ENCODE results near the gene COA8. TPM values are rescaled to one million over a fixed set of nuclear protein-coding genes. Genes with fewer than 3 reads are reported as not detected.
A peak's percentile ranks its signal among the peaks of the same experiment; 100 is the strongest.

Gene COA8
- total and polyA plus RNA-seq, 2 of the 13 experiments (the other 11 are each of a cell fraction or from before 2014, with no cell fraction given), result 10.9 to 25.1 TPM

DNA sequence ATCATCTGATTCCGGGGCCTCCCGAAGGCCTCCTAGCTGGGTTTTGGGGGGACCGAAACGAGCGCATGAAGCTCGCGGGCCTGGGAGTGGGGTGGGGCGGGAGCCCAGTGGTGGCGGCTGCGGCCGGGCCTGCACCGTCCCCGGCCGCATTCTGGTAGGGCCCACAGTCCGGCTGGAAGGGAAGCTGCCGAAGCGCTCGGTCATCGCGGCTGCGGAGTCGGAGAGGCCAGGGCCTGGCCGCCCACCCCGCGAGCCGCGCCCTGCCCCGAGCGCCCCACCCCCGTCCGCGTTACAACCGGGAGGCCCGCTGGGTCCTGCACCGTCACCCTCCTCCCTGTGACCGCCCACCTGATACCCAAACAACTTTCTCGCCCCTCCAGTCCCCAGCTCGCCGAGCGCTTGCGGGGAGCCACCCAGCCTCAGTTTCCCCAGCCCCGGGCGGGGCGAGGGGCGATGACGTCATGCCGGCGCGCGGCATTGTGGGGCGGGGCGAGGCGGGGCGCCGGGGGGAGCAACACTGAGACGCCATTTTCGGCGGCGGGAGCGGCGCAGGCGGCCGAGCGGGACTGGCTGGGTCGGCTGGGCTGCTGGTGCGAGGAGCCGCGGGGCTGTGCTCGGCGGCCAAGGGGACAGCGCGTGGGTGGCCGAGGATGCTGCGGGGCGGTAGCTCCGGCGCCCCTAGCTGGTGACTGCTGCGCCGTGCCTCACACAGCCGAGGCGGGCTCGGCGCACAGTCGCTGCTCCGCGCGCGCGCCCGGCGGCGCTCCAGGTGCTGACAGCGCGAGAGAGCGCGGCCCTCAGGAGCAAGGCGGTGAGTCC is 66.1 kb downstream of the COA8 start, which contains the start of gene KLC1 (continued):
- TF ChIP-seq, protein P1, sequence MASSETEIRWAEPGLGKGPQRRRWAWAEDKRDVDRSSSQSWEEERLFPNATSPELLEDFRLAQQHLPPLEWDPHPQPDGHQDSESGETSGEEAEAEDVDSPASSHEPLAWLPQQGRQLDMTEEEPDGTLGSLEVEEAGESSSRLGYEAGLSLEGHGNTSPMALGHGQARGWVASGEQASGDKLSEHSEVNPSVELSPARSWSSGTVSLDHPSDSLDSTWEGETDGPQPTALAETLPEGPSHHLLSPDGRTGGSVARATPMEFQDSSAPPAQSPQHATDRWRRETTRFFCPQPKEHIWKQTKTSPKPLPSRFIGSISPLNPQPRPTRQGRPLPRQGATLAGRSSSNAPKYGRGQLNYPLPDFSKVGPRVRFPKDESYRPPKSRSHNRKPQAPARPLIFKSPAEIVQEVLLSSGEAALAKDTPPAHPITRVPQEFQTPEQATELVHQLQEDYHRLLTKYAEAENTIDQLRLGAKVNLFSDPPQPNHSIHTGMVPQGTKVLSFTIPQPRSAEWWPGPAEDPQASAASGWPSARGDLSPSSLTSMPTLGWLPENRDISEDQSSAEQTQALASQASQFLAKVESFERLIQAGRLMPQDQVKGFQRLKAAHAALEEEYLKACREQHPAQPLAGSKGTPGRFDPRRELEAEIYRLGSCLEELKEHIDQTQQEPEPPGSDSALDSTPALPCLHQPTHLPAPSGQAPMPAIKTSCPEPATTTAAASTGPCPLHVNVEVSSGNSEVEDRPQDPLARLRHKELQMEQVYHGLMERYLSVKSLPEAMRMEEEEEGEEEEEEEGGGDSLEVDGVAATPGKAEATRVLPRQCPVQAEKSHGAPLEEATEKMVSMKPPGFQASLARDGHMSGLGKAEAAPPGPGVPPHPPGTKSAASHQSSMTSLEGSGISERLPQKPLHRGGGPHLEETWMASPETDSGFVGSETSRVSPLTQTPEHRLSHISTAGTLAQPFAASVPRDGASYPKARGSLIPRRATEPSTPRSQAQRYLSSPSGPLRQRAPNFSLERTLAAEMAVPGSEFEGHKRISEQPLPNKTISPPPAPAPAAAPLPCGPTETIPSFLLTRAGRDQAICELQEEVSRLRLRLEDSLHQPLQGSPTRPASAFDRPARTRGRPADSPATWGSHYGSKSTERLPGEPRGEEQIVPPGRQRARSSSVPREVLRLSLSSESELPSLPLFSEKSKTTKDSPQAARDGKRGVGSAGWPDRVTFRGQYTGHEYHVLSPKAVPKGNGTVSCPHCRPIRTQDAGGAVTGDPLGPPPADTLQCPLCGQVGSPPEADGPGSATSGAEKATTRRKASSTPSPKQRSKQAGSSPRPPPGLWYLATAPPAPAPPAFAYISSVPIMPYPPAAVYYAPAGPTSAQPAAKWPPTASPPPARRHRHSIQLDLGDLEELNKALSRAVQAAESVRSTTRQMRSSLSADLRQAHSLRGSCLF (CRISPR knock-in tag; IDR thresholded peaks at IDR 0.05; ENCODE audit: borderline replicate concordance), result no peak
- TF ChIP-seq SAFB2 (CRISPR knock-in tag; IDR thresholded peaks at IDR 0.05; ENCODE audit: borderline replicate concordance, low read depth), result peak; percentile 87; the same call in 1 of the 2 replicates
- TF ChIP-seq RBM39 (IDR thresholded peaks at IDR 0.05; ENCODE audit: low read depth, low read length, poor library complexity, severe bottlenecking), result no peak
- no peak; the same call in 1 of the 2 replicates for TF ChIP-seq ZSCAN21 (CRISPR knock-in tag; IDR thresholded peaks at IDR 0.05; ENCODE audit: borderline replicate concordance)
- 0 out of 2 replicates have a peak, but pooled peaks have one; percentile 29 for TF ChIP-seq MAF1 (CRISPR knock-in tag; IDR thresholded peaks at IDR 0.05; ENCODE audit: borderline replicate concordance)
- no peak for TF ChIP-seq FOXO1 (CRISPR knock-in tag; IDR thresholded peaks at IDR 0.05)
- no peak for TF ChIP-seq NBN (conservative IDR thresholded peaks at IDR 0.05)
- TF ChIP-seq, protein P2, sequence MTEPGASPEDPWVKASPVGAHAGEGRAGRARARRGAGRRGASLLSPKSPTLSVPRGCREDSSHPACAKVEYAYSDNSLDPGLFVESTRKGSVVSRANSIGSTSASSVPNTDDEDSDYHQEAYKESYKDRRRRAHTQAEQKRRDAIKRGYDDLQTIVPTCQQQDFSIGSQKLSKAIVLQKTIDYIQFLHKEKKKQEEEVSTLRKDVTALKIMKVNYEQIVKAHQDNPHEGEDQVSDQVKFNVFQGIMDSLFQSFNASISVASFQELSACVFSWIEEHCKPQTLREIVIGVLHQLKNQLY (CRISPR knock-in tag; IDR thresholded peaks at IDR 0.05), result no peak
- no peak for TF ChIP-seq ISX (CRISPR knock-in tag; conservative IDR thresholded peaks at IDR 0.05)
- no peak for TF ChIP-seq ZNF431 (CRISPR knock-in tag; IDR thresholded peaks at IDR 0.05; ENCODE audit: borderline replicate concordance, low read depth)
- no peak for TF ChIP-seq ZFP36 (IDR thresholded peaks at IDR 0.05; ENCODE audit: borderline replicate concordance, low read depth, low read length, partially characterized antibody)
- TF ChIP-seq, protein P3, sequence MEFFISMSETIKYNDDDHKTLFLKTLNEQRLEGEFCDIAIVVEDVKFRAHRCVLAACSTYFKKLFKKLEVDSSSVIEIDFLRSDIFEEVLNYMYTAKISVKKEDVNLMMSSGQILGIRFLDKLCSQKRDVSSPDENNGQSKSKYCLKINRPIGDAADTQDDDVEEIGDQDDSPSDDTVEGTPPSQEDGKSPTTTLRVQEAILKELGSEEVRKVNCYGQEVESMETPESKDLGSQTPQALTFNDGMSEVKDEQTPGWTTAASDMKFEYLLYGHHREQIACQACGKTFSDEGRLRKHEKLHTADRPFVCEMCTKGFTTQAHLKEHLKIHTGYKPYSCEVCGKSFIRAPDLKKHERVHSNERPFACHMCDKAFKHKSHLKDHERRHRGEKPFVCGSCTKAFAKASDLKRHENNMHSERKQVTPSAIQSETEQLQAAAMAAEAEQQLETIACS (CRISPR knock-in tag; IDR thresholded peaks at IDR 0.05), result peak; percentile 84
- TF ChIP-seq, protein P4, sequence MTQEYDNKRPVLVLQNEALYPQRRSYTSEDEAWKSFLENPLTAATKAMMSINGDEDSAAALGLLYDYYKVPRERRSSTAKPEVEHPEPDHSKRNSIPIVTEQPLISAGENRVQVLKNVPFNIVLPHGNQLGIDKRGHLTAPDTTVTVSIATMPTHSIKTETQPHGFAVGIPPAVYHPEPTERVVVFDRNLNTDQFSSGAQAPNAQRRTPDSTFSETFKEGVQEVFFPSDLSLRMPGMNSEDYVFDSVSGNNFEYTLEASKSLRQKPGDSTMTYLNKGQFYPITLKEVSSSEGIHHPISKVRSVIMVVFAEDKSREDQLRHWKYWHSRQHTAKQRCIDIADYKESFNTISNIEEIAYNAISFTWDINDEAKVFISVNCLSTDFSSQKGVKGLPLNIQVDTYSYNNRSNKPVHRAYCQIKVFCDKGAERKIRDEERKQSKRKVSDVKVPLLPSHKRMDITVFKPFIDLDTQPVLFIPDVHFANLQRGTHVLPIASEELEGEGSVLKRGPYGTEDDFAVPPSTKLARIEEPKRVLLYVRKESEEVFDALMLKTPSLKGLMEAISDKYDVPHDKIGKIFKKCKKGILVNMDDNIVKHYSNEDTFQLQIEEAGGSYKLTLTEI (CRISPR knock-in tag; conservative IDR thresholded peaks at IDR 0.05), result no peak
- no peak for TF ChIP-seq ZFP62 (CRISPR knock-in tag; IDR thresholded peaks at IDR 0.05)
- TF ChIP-seq TP53 (CRISPR knock-in tag; conservative IDR thresholded peaks at IDR 0.05), result 0 out of 2 replicates have a peak, but pooled peaks have one; percentile 7
- TF ChIP-seq, protein P5, sequence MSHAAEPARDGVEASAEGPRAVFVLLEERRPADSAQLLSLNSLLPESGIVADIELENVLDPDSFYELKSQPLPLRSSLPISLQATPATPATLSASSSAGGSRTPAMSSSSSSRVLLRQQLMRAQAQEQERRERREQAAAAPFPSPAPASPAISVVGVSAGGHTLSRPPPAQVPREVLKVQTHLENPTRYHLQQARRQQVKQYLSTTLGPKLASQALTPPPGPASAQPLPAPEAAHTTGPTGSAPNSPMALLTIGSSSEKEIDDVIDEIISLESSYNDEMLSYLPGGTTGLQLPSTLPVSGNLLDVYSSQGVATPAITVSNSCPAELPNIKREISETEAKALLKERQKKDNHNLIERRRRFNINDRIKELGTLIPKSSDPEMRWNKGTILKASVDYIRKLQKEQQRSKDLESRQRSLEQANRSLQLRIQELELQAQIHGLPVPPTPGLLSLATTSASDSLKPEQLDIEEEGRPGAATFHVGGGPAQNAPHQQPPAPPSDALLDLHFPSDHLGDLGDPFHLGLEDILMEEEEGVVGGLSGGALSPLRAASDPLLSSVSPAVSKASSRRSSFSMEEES (CRISPR knock-in tag; IDR thresholded peaks at IDR 0.05), result no peak
- no peak for TF ChIP-seq ELF1 (CRISPR knock-in tag; IDR thresholded peaks at IDR 0.05)
- TF ChIP-seq ZNF326 (CRISPR knock-in tag; IDR thresholded peaks at IDR 0.05; ENCODE audit: borderline replicate concordance), result no peak
- TF ChIP-seq ZNF224 (CRISPR knock-in tag; IDR thresholded peaks at IDR 0.05), result 0 out of 2 replicates have a peak, but pooled peaks have one; percentile 48

All from HepG2 (cell line).